Measurements from ENCODE around the gene PEX13.
A peak's percentile ranks its signal among the peaks of the same experiment; 100 is the strongest.

Gene PEX13

DNA sequence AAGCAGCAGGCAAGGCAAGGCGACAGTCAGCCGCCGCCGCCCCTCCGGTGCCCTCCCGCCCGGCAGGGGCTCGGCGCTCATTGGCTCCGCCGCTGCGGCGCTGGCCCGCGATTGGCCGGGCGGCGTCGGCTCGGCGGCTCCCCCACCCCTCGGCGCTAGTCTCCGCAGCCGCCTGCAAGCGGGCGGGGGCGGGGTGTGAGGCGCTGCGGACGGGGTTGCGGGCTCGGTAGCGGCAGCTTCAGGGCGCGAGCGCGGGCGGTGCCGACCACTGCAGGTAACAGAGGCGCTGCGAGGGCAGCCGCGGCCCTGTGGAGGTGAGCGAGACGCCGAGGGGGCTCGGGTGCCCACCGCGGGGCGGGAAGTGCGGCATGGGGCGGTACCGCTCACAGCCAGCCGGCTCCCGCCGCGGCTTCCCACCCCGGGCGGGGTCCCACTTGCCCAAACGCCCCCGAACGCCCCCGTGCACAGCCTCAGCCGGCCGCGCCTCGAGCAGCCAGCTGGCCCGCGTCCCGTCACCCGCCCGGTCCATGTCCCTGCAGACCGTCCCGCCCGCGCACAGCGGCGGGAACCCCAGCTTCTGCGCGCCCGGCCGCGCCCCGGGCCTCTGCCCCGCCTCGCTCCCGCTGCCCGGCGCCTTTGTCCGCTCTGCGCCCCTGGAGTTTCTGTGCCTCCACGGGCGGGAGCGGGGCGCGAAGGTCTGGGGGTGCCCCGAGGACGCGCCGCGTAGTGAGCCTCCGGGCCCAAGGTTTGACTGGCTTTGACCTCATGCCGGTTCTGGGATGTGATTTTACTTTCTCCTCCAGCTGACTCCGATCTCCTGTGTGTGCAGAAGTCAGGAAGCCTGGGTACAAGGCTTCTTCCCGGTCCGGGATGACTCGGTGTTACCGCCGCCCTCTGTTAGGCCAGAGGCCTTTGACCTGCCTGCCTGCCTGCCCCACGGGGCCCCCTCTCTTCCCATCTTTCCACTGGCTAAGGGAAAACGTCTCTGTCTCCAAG is 48.5 kb downstream of the PEX13 start, which contains the start of gene SANBR:
Gene SANBR, plus strand, starts transcription at position 158 of the 996 bp plus-strand sequence. CDS start 4,480 bp downstream, outside the sequence.
- peak; percentile 51 to 60 for DNase-seq (ENCODE audit: low read depth in 2 of 2, low spot score in 1 of 2)

DNA sequence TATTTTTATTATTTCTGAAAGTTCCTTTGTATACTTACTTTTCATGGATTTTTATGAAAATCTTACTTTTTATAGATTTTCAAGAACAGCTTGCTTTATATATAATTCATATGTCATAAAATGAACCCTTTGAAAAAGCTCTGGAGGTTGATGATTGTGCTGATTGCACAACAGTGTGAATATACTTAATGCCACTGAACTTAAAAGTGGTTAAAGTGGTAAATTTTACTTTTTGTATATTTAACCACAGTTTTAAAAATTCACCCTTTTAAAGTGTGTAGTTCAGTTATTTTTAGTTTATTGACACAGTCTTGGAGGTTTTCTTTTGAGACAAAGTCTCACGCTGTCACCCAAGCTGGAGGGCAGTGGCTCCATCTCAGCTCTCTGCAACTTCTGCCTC is 56.6 kb downstream of the PEX13 start:
- DNase-seq (ENCODE audit: low read depth in 2 of 2, low spot score in 1 of 2): no peak

DNA sequence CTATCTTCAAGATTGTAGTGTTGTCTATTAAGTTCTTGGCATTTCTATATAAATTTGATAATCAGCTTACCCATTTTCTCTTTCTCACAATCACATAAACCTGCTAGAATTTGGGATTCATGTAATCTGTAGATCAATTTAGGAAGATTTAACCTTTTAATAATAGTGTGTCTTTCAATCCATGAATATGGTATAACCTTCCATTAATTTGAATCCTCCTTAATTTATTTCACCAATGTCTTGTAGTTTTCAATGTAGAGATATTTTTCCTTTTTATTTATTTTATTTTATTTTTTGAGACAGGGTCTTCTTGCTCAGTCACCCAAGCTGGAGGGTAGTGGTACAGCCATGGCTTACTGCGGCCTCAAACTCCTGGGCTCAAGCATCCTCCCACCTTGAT is 68.4 kb downstream of the PEX13 start:
- no peak for DNase-seq (ENCODE audit: low read depth in 2 of 2, low spot score in 1 of 2)

DNA sequence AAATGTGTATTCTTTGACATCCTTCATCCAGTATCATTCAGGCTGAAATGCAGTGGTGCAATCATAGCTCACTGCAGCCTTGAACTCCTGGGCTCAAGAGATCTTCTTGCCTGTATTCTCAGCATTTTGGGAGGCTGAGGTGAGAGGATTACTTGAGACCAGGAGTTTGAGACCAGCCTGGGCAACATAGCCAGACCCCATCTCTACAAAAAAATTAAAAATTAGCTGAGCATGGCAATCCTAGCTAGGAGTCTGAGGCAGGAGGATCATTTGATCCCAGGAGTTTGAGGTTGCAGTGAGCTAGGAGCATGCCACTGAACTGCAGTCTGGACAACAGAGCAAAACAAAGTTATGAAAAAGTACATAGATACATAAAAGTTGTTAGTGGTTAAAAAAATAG is 72.3 kb downstream of the PEX13 start:
- no peak for DNase-seq (ENCODE audit: low read depth in 2 of 2, low spot score in 1 of 2)

DNA sequence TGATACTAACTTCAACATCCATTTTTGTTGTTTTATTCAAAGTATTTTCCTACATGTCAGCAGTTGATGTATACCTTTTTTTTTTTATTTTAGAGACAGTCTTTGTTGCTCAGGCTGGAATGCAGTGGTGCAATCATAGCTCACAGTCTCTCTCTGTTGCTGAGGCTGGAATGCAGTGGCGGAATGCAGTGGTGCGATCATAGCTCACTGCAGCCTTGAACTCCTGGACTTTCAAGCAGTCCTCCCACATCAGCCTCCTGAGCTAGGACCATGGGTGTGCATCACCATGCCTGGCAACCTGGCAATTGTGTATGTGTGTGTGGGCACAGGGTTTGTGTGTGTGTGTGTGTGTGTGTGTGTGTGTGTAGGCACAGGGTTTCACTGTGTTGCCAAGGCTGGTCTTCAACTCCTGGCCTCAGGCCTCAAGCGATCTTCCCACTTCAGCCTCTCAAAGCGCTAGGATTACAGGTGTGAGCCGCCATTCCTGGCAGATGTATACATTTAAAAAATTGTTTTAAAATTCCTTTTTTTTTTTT is 72.9 kb downstream of the PEX13 start:
- no peak for DNase-seq (ENCODE audit: low read depth in 2 of 2, low spot score in 1 of 2)

DNA sequence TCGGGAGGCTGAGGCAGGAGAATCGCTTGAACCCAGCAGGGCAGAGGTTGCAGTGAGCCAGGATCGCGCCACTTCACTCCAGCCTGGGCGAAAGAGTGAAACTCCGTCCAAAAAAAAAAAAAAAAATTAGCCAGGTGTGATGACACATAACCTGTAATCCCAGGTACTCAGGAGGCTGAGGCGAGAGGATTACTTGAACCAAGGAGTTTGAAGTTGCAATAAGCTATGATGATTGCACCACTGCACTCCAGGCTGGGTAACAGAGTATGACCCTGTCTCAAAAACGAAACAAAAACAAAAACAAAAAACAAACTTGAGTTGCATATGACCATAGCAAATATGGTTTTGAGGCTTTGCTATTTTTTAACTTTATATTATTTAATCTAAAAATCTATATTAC is 74.0 kb downstream of the PEX13 start:
- DNase-seq (ENCODE audit: low read depth in 2 of 2, low spot score in 1 of 2): no peak

DNA sequence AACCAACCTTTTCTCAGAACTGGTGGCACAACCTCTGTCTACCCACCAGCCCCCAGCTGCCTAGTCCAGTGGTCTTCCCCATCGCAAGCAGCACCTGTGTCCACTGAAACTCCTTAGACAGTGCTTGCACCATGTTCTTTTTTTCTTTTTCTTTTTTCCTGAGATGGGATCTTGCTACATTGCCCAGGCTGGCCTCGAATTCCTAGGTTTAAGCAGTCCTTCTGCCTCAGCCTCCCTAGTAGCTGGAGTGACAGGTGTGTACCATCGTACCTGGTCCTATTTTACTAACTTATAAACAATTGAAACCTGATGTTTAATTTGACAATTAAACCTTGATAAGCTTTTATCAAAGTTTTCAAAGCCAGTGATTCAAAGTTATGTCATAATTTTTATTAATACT is 78.9 kb downstream of the PEX13 start:
- no peak for DNase-seq (ENCODE audit: low read depth in 2 of 2, low spot score in 1 of 2)

DNA sequence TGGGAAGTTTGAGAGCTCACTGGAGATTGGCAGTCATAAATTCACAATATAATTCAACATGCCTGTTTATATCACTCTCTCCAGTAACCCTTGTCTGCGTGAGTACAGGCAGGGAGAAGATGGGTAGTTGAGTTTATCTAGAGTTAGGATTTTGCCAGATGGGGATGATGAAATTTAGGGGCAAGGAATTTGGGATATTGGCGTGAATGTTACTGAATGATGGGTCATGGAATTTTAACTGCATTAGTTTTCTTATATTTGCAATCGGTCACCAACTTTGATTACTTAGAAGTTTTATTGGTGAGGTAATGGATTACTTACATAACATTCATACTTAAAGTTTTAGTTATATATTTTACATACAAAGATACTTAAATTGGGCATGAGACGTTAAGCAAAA is 83.3 kb downstream of the PEX13 start:
- DNase-seq (ENCODE audit: low read depth in 2 of 2, low spot score in 1 of 2): no peak

Data from stimulated activated CD8-positive, alpha-beta memory T cell treated with anti-CD3 and anti-CD28 coated beads, Interleukin-4, amount 100 ng/mL, for 1 hour (primary cell).